ENCODE data around the gene NEK1.
"Not testable (repeated sequence)": the region's sequence is repeated elsewhere in the genome, so short reads cannot be mapped to it uniquely, and the experiment has no call there.

NEK1 gene

DNA sequence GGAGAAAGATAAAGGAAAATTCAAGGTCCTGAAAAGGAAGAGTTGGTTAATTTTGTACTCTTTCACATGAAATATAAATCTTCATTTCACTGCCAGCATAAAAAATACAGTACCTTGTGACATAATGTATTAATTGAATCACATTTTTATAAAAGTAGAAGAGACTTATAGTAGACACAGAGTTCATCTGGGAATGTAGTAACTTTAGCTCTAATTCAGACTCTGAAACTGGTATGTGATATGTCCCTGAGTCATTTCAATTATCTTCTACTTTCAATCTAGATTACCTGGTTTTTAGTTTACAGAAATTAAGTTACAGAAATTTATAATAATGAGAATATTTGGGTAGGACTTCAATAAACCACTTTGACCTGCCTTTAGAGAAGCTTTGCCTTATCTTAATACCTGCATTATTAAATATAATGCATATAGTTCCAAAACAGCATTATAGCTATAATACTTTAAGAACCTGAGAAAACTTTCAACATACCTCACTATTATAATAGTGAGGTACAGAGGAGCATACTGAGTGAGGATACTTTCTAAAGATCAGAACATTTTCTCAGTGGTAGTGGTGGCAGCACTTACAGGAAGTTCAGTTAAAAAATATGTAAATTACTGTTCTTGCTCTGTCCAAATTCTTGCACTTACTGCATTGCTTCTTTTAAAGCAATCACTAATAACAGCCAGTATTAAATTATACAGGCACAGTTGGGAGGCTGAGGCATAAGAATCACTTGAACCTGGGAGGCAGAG is 11.2 kb downstream of the NEK1 start:
- DNase-seq (ENCODE audit: low spot score) = no peak

DNA sequence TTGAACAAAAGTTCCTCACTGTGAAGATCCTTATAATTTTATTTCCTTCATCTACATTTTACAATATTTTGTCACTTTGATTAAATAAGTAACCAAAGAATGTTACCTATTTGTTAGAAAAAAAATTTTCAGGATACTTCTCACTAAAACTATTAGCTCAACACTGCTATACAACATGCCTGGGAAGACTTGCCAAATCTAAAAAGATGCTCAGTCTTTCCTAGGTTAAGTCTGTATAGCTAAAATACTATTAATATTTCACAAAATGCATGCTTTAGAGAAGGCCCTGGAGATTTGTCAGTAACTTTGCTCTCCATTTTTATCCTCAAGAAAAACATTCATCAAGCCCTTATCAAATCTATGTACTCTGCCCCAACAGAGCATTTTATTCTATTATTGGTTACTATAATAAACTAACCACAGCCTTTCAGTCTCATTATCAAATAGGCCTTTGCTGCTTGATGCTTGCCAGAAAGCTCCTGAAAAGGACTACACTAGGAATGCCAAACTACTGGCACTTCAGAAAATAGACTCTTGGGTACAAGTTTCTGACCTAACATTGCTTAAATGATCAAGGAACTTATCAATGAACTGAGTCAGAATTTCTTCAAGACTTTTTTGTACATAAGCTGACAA is 17.7 kb downstream of the NEK1 start:
- DNase-seq (ENCODE audit: low spot score) = no peak

- DNase-seq (ENCODE audit: low spot score) = no peak
Observed at GRCh38 chr4:169593050-169593560, 19.3 kb downstream of the NEK1 start.

- DNase-seq (ENCODE audit: low spot score) = no peak
Observed at GRCh38 chr4:169583563-169583962, 28.8 kb downstream of the NEK1 start.

- no peak for DNase-seq (ENCODE audit: low spot score)
Observed at GRCh38 chr4:169582706-169583105, 29.7 kb downstream of the NEK1 start.

DNA sequence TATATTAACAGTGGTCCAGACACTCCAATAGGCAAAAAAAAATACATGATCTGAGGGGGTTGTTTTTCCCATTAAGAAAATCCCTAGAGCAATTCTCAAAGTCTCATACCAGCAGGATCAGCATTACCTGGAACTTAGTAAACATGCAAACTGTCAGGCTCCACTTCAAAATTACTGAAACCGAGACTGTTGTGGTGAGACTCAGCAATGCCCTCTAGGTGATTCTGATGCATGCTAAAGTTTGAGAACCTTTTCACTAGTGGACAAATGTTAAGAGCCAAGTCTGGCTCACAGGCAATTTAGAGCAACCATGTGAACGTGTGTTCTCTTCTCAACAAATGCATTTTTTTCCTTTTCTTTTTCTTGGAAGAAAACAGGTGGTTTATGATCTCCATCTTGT is 30.2 kb downstream of the NEK1 start:
- DNase-seq (ENCODE audit: low spot score) = no peak

GRCh38 chr4:169573889-169574288 is 38.5 kb downstream of the NEK1 start:
- DNase-seq (ENCODE audit: low spot score) = no peak

DNA sequence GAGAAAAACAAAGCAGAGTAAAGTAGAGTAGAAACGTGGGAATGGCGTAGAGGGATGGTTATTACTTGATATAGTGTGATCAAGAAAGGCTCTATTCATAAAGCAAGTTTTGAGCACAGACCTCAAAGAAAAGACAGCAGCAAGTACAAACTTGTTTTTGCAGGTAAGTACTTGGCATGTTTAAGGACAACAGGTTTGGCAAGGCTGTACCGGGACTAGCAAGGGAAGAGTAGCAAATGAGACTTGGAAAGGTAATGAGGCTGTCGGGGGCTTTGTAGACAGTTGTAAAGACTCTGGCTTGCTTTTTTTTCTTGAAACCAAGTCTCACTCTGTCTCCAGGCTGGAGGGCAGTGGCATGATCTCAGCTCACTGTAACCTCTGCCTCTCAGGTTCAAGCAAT is 40.9 kb downstream of the NEK1 start:
- no peak for DNase-seq (ENCODE audit: low spot score)

DNA sequence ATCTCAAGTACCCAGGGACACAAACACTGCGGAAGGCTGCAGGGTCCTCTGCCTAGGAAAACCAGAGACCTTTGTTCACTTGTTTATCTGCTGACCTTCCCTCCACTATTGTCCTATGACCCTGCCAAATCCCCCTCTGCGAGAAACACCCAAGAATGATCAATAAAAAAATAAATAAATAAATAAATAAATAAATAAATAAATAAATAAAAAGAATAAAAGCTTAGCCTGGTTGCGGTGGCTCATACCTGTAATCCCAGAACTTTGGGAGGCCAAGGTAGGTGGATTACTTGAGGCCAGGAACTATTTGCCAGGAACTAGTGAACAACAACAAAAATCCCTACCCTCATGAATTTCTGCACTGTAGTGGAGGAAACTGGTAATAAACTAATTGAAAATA is 41.4 kb downstream of the NEK1 start:
- DNase-seq (ENCODE audit: low spot score) = not testable (repeated sequence)

DNA sequence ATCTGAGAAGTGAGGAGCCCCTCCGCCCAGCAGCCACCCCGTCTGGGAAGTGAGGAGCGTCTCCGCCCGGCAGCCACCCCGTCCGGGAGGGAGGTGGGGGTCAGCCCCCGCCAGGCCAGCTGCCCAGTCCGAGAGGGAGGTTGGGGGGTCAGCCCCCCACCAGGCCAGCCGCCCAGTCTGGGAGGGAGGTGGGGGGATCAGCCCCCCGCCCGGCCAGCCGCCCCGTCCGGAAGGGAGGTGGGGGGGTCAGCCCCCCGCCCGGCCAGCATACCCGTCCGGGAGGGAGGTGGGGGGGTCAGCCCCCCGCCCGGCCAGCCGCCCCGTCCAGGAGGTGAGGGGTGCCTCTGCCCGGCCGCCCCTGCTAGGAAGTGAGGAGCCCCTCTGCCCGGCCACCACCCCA is 42.1 kb downstream of the NEK1 start:
- not testable (repeated sequence) for DNase-seq (ENCODE audit: low spot score)

- not testable (repeated sequence) for DNase-seq (ENCODE audit: low spot score)
Observed at GRCh38 chr4:169569188-169569587, 43.2 kb downstream of the NEK1 start.

- no peak for DNase-seq (ENCODE audit: low spot score)
Observed at GRCh38 chr4:169567916-169568315, 44.5 kb downstream of the NEK1 start.

GRCh38 chr4:169566021-169566818 is 46.2 kb downstream of the NEK1 start:
- DNase-seq (ENCODE audit: low spot score) = peak; percentile 41

DNA sequence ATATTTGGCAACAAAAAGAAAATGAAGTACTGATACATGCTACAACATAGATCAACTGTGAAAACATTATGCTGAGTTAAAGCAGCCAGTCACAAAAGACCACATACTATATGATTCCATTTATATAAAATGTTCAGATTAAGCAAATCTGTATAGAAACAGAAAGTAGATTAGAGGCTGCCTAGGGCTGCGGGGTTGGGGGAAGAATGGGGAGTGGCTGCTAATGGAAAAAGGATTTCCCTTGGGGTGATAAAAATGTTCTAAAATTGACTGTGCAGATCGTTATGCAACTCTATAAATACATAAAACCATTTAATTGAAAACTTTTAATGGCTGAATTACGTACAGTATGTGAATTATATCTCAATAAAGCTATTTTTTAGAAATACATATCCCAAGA is 46.8 kb downstream of the NEK1 start:
- DNase-seq (ENCODE audit: low spot score) = no peak

DNA sequence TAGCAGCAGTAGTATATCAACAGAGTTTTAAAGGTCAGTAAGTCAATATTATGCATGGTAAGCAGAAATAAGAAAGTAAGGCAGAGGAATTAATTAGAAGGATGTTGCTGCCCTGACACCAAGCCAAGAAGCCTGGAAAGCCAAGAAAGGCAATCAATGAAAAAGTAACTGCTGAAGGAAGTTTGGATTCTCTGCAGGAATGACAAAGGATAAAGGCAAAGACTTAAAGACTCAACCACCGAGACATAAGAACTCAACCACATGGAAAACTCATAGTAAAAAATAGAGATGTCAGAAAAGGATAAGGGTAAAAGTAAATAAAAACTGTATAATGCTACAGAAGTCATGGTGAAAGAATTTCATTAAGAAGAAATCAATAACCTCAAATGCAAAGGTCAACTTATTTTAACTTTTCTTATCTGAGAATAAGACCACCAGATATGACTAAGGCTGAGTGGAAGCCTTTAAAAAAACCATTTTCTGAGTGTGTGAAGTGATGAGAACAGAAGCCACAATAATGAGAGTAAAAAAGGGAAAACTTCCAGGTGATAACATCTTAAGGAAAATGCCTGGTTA is 55.2 kb downstream of the NEK1 start:
- DNase-seq (ENCODE audit: low spot score) = no peak

- DNase-seq (ENCODE audit: low spot score) = not testable (repeated sequence)
Observed at GRCh38 chr4:169546548-169546947, 65.8 kb downstream of the NEK1 start.

DNA sequence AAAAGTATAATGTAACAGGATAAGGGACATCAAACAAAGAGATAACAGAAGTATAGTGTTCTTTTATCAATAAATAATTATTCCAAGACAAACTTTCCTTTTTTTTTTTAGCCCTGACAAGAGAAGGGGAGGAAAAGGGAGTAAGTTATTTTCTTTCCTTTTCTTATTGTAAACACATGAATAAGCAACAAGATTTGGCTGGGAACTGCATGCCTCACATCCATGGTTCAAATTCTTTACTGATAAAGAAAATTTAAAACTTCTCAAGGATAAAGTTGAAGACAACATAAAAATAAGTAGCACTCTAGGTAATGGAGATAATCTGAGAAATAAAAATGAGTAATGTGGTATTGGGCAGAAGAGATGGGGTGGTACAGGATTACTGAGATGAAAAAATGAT is 71.6 kb downstream of the NEK1 start:
- DNase-seq (ENCODE audit: low spot score) = no peak

DNA sequence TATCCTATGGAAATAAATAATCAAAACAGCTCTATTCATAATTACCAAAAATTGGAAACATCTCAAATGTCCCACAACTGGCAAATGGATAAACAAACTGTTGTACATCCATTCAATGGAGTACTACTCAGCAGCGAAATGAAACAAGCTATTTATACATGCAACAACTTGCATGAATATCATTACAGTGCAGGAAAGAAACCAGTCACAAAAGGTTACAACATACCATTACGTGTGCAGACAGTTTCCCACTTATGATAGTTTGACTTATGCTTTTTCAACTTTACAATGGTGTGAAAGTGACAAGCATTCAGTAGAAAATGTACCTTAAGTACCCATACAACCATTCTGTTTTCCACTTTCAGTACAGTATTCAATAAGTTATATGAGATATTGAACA is 82.3 kb downstream of the NEK1 start:
- DNase-seq (ENCODE audit: low spot score) = no peak

DNA sequence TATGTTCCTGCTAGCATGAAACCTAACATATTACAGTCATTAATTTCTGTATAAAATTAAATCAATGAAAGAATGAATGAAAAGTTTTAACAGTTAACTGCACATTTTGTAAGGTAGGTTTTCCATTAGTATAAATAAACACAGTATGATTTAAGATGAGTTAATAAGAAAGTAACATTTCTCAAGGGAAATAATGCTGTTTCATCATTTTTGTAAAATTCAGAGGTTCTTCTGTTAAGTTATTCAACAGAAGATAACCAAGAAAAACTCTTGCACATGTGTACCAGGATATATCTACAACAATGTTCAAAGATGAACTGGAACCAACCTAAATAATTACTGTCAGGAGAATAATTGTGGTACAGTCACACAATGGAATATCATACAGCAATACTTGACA is 88.6 kb downstream of the NEK1 start:
- DNase-seq (ENCODE audit: low spot score) = no peak

DNA sequence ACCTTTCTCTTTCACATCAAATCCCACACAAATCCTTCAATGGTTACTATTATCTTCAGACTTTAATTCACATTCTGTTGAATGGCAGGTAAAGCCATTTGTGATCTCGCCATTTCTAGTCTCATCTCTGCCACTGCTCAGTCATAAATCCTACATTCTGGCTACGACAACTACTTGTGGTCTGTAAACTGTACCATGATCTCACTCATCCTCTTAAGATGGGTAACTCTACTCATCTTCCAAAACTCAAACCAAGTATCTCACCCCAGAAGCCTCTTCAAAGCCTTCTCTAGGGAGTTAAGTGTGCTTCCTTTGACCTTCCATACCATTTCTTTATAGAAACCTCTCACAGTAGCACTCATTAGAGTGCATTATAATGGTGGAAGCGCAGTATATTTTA is 101.8 kb downstream of the NEK1 start:
- no peak for DNase-seq (ENCODE audit: low spot score)

DNA sequence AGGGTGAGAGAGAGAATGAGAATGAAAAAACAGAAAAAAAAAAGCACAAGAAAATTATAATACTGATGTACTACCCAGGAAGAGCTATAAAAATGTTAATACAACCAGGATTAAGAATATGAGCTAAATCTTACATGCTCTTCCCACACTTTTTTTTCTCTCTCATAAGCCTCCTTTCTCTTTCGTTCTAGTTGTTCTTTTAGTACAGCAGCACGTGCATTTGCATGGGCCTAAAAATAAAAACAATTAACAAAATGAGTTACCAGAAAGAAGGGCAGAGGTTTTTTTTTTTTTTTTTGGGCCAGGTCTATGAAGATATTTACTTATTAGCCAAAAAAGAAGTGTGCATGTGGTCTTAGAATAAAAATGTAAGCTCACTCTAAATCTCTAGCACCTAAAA is 105.5 kb downstream of the NEK1 start:
- DNase-seq (ENCODE audit: low spot score) = no peak

- not testable (repeated sequence) for DNase-seq (ENCODE audit: low spot score)
Observed at GRCh38 chr4:169499907-169500306, 112.5 kb downstream of the NEK1 start.
